GM23338 (cell line): ENCODE measurements around the gene BTNL8. TPM values are rescaled to one million over a fixed set of nuclear protein-coding genes. Genes with fewer than 3 reads are reported as not detected.

Experiments
- ATAC-seq: fragments of 200-7000 bp; cut with Tn5 transposase; 3 replicates; pipeline ENCODE4 v1.9.1; 2020
- DNase-seq: peaks from one replicate; pipeline ENCODE4 v3.0.0-alpha.2; 2015; ENCODE audit warnings: low spot score
- H2AFZ ChIP-seq: fragments of 200-600 bp; sonication (generic); 2 replicates; pipeline ENCODE4 v1.8.0; 2016; ENCODE audit warnings: antibody characterized with exemption, mild to moderate bottlenecking, moderate library complexity
- H3F3A ChIP-seq: fragments of 200-600 bp; sonication (generic); replicated peaks from 2 replicates; pipeline ENCODE4 v1.8.0; 2017; ENCODE audit warnings: antibody characterized with exemption, mixed run types, low read depth
- H3K27ac ChIP-seq: fragments of 200-600 bp; sonication (generic); 2 replicates; pipeline ENCODE4 v1.6.1; 2016; ENCODE audit warnings: low read depth
- H3K27me3 ChIP-seq: fragments of 200-600 bp; sonication (generic); 2 replicates; pipeline ENCODE4 v1.8.0; 2016; ENCODE audit warnings: mild to moderate bottlenecking, mixed run types, moderate library complexity; ENCODE audit not compliant: insufficient read depth
- H3K36me3 ChIP-seq: fragments of 200-600 bp; sonication (generic); 2 replicates; pipeline ENCODE4 v1.8.0; 2016; ENCODE audit warnings: mild to moderate bottlenecking; ENCODE audit not compliant: insufficient read depth
- H3K4me1 ChIP-seq: fragments of 200-600 bp; sonication (generic); 2 replicates; pipeline ENCODE4 v1.8.0; 2016; ENCODE audit warnings: mild to moderate bottlenecking, moderate library complexity; ENCODE audit not compliant: insufficient read depth
- H3K4me2 ChIP-seq: fragments of 200-600 bp; sonication (generic); 2 replicates; pipeline ENCODE4 v1.7.1; 2017; ENCODE audit warnings: mixed run types
- H3K4me3 ChIP-seq: fragments of 200-600 bp; sonication (generic); 2 replicates; pipeline ENCODE4 v1.6.1; 2016; ENCODE audit warnings: mixed run types
- H3K79me2 ChIP-seq: fragments of 200-600 bp; sonication (generic); replicated peaks from 2 replicates; pipeline ENCODE4 v1.8.0; 2017; ENCODE audit warnings: mild to moderate bottlenecking; ENCODE audit not compliant: insufficient read depth
- H3K9me2 ChIP-seq: fragments of 200-600 bp; sonication (generic); 2 replicates; pipeline ENCODE4 v1.8.0; 2017; ENCODE audit not compliant: insufficient read depth
- H4K20me1 ChIP-seq: fragments of 200-600 bp; sonication (generic); replicated peaks from 2 replicates; pipeline ENCODE4 v1.8.0; 2017; ENCODE audit warnings: mild to moderate bottlenecking; ENCODE audit not compliant: insufficient read depth
- H3K27ac Mint-ChIP-seq: 2 replicates; pipeline ENCODE4 v1.8.0; 2020; ENCODE audit warnings: inconsistent platforms, mild to moderate bottlenecking, moderate library complexity, mixed read lengths
- H3K27me3 Mint-ChIP-seq: 3 replicates; pipeline ENCODE4 v1.8.0; 2022; ENCODE audit warnings: low read depth, mild to moderate bottlenecking, moderate library complexity, mixed read lengths, inconsistent platforms; ENCODE audit not compliant: insufficient read depth, poor library complexity
- H3K36me3 Mint-ChIP-seq: 3 replicates; pipeline ENCODE4 v1.8.0; 2021; ENCODE audit warnings: low read depth, mild to moderate bottlenecking, inconsistent platforms, moderate library complexity, mixed read lengths
- H3K4me1 Mint-ChIP-seq: 3 replicates; pipeline ENCODE4 v1.8.0; 2020; ENCODE audit warnings: mild to moderate bottlenecking, inconsistent platforms, mixed read lengths
- H3K4me3 Mint-ChIP-seq: 3 replicates; pipeline ENCODE4 v1.8.0; 2021; ENCODE audit warnings: moderate library complexity, mild to moderate bottlenecking, inconsistent platforms, mixed read lengths
- H3K9me3 Mint-ChIP-seq: 3 replicates; pipeline ENCODE4 v1.8.0; 2020; ENCODE audit warnings: moderate library complexity, mild to moderate bottlenecking, inconsistent platforms, mixed read lengths
- CREB1 ChIP-seq: fragments of 250-450 bp; sonication (Bioruptor Pico); IDR thresholded peaks from 2 replicates; pipeline ENCODE4 v1.5.0; 2020; ENCODE audit warnings: low read depth, mild to moderate bottlenecking, moderate library complexity
- CTCF ChIP-seq, 2 experiments: fragments of 200-600 bp in 1 of 2; sonication (generic) in 1 of 2; conservative IDR thresholded peaks; 2 replicates each; pipeline versions ENCODE4 v1.5.1 to v1.6.1; 2016 to 2017; ENCODE audit warnings: antibody characterized with exemption in 2 of 2, low read depth in 2 of 2, mild to moderate bottlenecking in 2 of 2, moderate library complexity in 1 of 2
- ETS1 ChIP-seq: IDR thresholded peaks from 2 replicates; pipeline ENCODE4 v1.6.1; 2016; ENCODE audit warnings: antibody characterized with exemption
- EZH2 ChIP-seq: fragments of 200-600 bp; sonication (generic); IDR thresholded peaks from one replicate; pipeline ENCODE4 v1.8.0; 2017; ENCODE audit warnings: antibody characterized with exemption, mild to moderate bottlenecking, low read depth; ENCODE audit not compliant: unreplicated experiment
- EZH2phosphoT487 ChIP-seq: fragments of 200-600 bp; sonication (generic); IDR thresholded peaks from one replicate; pipeline ENCODE4 v1.8.1; 2018; ENCODE audit warnings: antibody characterized with exemption; ENCODE audit not compliant: unreplicated experiment
- JUNB ChIP-seq: IDR thresholded peaks from one replicate; pipeline ENCODE4 v1.6.1; 2016; ENCODE audit warnings: antibody characterized with exemption; ENCODE audit not compliant: unreplicated experiment
- NANOG ChIP-seq: IDR thresholded peaks from 2 replicates; pipeline ENCODE4 v1.6.1; 2016; ENCODE audit warnings: antibody characterized with exemption, borderline replicate concordance
- POLR2AphosphoS5 ChIP-seq: IDR thresholded peaks from 2 replicates; pipeline ENCODE4 v1.6.1; 2016; ENCODE audit warnings: antibody characterized with exemption, low read depth
- STAT1 ChIP-seq: IDR thresholded peaks from one replicate; pipeline ENCODE4 v1.6.1; 2016; ENCODE audit warnings: antibody characterized with exemption; ENCODE audit not compliant: unreplicated experiment
- ZNF114 ChIP-seq: fragments of 250-450 bp; sonication (Bioruptor Pico); IDR thresholded peaks from 2 replicates; pipeline ENCODE4 v1.5.0; 2020; ENCODE audit warnings: mild to moderate bottlenecking, moderate library complexity
- ZNF331 ChIP-seq: fragments of 250-450 bp; sonication (Bioruptor Pico); IDR thresholded peaks from 2 replicates; pipeline ENCODE4 v1.5.0; 2020; ENCODE audit warnings: low read depth, mild to moderate bottlenecking, moderate library complexity
- ZNF462 ChIP-seq: fragments of 250-450 bp; sonication (Bioruptor Pico); IDR thresholded peaks from 2 replicates; pipeline ENCODE4 v1.5.0; 2020; ENCODE audit warnings: mild to moderate bottlenecking, moderate library complexity
- polyA plus RNA-seq: library from polyadenylated mRNA; unstranded; fragments of >200 nt; fragmentation: Nextera tagmentation; extraction: Ambion mirVana; gene quantifications from 2 replicates; pipeline ENCODE4 v1.2.1, GENCODE V29; 2016
- total RNA-seq: library from RNA; depleted of rRNA; stranded (reverse); fragments of >200 nt; shearing (Covaris generic); gene quantifications from 2 replicates; pipeline ENCODE4 v1.2.3, GENCODE V29; 2014
- TF ChIP-seq, protein P1 (sequence below): IDR thresholded peaks from one replicate; pipeline ENCODE4 v1.6.1; 2018; ENCODE audit warnings: antibody characterized with exemption; ENCODE audit not compliant: unreplicated experiment

The BTNL8 gene
- total and polyA plus RNA-seq, 2 experiments from 2014 or later = 0.23 TPM; not detected in 1

- H3K27ac ChIP-seq = no peak overlapping the region
- Mint-ChIP-seq H3K4me1 (no peaks in the 10 kb centered on the region), H3K4me3 (no peak overlapping the region), H3K27me3 (no peaks in the 10 kb centered on the region), H3K27ac (no peak overlapping the region), H3K9me3 (no peaks in the 10 kb centered on the region), H3K36me3 (no peaks in the 10 kb centered on the region)
- no peaks in the 10 kb centered on the region for H3K79me2 ChIP-seq
- no peak overlapping the region for H3K4me2 ChIP-seq
- no peak overlapping the region for H3K4me3 ChIP-seq
- no peak for ATAC-seq
- H3F3A ChIP-seq = no peaks in the 10 kb centered on the region
- H3K4me1 ChIP-seq = no peaks in the 10 kb centered on the region
- no peaks in the 10 kb centered on the region for H3K9me2 ChIP-seq
- no peaks in the 10 kb centered on the region for H4K20me1 ChIP-seq
- H3K36me3 ChIP-seq = no peaks in the 10 kb centered on the region
- no peak overlapping the region for H2AFZ ChIP-seq
- TF ChIP-seq CREB1 (no peak), ZNF462 (CRISPR knock-in tag) (no peak), STAT1 (no peak), ETS1 (no peak), EZH2phosphoT487 (no peak), CTCF (conservative IDR thresholded peaks at IDR 0.05; ENCODE audit: low read depth in 2 of 2) (no peak), EZH2 (no peak), POLR2AphosphoS5 (no peak), JUNB (no peak), ZNF114 (no peak), ZNF331 (CRISPR knock-in tag) (no peak), NANOG (no peak)
- TF ChIP-seq, protein P1, sequence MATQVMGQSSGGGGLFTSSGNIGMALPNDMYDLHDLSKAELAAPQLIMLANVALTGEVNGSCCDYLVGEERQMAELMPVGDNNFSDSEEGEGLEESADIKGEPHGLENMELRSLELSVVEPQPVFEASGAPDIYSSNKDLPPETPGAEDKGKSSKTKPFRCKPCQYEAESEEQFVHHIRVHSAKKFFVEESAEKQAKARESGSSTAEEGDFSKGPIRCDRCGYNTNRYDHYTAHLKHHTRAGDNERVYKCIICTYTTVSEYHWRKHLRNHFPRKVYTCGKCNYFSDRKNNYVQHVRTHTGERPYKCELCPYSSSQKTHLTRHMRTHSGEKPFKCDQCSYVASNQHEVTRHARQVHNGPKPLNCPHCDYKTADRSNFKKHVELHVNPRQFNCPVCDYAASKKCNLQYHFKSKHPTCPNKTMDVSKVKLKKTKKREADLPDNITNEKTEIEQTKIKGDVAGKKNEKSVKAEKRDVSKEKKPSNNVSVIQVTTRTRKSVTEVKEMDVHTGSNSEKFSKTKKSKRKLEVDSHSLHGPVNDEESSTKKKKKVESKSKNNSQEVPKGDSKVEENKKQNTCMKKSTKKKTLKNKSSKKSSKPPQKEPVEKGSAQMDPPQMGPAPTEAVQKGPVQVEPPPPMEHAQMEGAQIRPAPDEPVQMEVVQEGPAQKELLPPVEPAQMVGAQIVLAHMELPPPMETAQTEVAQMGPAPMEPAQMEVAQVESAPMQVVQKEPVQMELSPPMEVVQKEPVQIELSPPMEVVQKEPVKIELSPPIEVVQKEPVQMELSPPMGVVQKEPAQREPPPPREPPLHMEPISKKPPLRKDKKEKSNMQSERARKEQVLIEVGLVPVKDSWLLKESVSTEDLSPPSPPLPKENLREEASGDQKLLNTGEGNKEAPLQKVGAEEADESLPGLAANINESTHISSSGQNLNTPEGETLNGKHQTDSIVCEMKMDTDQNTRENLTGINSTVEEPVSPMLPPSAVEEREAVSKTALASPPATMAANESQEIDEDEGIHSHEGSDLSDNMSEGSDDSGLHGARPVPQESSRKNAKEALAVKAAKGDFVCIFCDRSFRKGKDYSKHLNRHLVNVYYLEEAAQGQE = no peak
- H3K27me3 ChIP-seq = no peaks in the 10 kb centered on the region
- DNase-seq = no peak
Measured at GRCh38 chr5:180960209-180960608, 61.2 kb downstream of the BTNL8 start.
